GM10248 (cell line): ENCODE results near the gene NDUFB10.

Experiments used
- CTCF ChIA-PET: fragments of 300-600 bp; sonication (Branson Sonifier 250); formaldehyde crosslinking; extraction: SDS; loops from one replicate; lab custom pipeline; 2021; ENCODE audit warnings: antibody characterized with exemption; lab: Yijun Ruan, JAX
- POLR2A ChIA-PET: fragments of 350-650 bp; sonication (Branson Sonifier 250); formaldehyde crosslinking; extraction: SDS; loops from one replicate; lab custom pipeline; 2020; ENCODE audit warnings: antibody characterized with exemption; lab: Yijun Ruan, JAX
- DNase-seq: peaks from one replicate; pipeline ENCODE4 v3.0.0; 2012; ENCODE audit errors: extremely low spot score
- TF ChIP-seq, protein P1 (sequence below): IDR thresholded peaks from 2 replicates; pipeline ENCODE4 v1.5.1; 2012; ENCODE audit warnings: mild to moderate bottlenecking, low read depth; ENCODE audit errors: extremely low read depth, missing control alignments, control extremely low read depth

Gene NDUFB10

DNA sequence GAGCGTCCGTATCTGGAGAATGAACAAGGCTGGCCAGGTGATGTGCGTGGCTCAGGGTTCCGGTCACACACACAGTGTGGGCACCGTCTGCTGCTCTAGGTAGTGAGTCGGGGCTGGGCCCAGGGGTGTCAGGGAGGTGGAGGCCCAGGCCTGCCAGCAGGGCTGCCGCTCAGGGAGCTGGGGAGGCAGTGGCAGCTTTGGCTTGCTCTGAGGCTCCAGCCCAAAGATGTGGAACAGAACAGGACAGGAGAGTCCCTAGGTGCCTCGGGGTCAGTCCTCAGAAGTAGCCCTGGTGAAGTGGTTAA is 16.8 kb downstream of the NDUFB10 start:
- CTCF ChIA-PET: no interaction called here
- POLR2A ChIA-PET: interaction anchor here (0.6 to 2.7 kb wide), 3 partner anchors 11 to 293 kb away, joined by 3 to 19 read pairs (median 3); partner anchors contain the start of genes RNF151, RPS2 and TRAF7
- DNase-seq: no peak
- TF ChIP-seq, protein P1, sequence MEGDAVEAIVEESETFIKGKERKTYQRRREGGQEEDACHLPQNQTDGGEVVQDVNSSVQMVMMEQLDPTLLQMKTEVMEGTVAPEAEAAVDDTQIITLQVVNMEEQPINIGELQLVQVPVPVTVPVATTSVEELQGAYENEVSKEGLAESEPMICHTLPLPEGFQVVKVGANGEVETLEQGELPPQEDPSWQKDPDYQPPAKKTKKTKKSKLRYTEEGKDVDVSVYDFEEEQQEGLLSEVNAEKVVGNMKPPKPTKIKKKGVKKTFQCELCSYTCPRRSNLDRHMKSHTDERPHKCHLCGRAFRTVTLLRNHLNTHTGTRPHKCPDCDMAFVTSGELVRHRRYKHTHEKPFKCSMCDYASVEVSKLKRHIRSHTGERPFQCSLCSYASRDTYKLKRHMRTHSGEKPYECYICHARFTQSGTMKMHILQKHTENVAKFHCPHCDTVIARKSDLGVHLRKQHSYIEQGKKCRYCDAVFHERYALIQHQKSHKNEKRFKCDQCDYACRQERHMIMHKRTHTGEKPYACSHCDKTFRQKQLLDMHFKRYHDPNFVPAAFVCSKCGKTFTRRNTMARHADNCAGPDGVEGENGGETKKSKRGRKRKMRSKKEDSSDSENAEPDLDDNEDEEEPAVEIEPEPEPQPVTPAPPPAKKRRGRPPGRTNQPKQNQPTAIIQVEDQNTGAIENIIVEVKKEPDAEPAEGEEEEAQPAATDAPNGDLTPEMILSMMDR: no peak

DNA sequence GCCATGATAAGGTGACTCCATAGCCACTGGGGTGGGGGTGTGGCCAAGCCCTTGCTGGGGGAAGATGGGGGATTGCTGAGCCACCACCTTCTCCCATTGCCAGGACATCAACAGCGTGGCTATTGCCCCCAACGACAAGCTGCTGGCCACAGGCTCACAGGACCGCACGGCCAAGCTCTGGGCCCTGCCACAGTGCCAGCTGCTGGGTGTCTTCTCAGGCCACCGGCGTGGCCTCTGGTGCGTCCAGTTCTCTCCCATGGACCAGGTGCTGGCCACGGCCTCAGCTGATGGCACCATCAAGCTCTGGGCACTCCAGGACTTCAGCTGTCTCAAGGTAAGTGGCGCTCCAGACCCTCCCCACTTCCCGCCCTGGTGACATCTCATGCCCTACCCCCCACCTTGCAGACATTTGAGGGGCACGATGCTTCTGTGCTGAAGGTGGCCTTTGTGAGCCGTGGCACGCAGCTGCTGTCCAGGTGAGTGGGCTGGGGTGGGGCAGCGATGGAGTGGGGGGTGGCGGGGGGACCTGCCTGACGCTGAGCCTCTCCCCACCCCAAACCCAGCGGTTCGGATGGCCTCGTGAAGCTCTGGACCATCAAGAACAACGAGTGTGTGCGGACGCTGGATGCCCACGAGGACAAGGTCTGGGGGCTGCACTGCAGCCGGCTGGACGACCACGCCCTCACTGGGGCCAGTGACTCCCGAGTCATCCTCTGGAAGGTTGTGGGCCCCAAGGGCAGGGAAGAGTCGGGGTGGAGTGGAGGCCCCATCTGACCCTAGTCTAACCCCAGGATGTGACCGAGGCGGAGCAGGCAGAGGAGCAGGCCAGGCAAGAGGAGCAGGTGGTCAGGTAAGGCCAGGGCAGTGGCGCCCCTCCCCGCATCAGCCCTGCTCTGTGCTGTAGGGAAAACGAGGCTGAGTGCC is 17.9 kb downstream of the NDUFB10 start:
- ChIA-PET CTCF (no interaction called here), POLR2A (interaction anchor here (0.6 to 2.7 kb wide), 4 partner anchors 12 to 1625 kb away, joined by 3 to 19 read pairs (median 4); partner anchors contain the start of genes AXIN1, RNF151, RPS2 and TRAF7)
- TF ChIP-seq, protein P1: no peak
- no peak for DNase-seq

DNA sequence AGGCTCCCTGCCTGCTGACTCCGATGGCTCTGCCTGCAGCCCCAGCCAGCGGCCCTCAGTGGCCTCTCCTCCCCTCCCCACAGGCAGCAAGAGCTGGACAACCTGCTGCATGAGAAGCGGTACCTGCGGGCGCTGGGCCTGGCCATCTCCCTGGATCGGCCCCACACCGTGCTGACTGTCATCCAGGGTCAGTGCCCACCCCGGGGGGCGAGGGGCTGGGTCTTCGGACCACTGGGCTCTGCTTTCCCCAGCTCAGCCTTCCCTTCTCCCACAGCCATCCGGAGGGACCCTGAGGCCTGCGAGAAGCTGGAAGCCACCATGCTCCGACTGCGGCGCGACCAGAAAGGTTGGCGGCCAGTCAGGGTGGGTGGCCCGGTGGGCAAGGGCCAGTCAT is 18.5 kb downstream of the NDUFB10 start:
- DNase-seq: no peak
- ChIA-PET CTCF (no interaction called here), POLR2A (interaction anchor here (0.9 to 1.7 kb wide), 2 partner anchors 13 to 177 kb away, joined by 3 to 7 read pairs; partner anchors contain the start of genes RPS2 and TRAF7)
- TF ChIP-seq, protein P1: no peak

DNA sequence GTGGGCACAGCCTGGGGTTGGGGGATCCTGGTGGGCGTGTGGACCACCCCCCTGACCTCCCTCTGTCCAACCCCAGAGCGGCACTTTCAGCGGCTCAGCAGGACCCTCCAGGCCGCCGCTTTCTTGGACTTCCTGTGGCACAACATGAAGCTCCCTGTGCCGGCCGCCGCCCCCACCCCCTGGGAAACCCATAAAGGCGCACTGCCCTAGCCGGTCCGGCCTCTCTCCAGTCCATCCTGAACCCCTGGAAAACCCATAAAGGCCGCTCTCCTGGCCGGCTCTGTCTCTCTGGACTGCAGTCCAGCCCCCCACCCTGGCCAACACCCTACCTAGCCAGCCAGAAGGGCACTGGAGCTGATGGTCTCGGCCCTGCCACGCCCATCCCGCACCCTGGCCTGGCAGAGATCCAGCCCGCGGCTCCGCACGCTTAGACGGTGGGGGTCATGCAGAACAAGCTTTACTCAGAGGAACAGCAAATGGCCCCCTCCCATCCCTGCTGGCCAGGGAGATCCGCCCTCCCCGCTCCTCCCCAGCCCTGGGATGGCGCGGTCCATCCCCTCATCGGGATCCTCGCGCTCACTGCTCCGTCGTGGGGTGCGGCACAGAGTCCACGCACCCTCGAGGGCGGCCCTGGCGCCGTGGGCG is 19.3 kb downstream of the NDUFB10 start:
- DNase-seq: no peak
- POLR2A ChIA-PET: interaction anchor here (0.9 to 1.7 kb wide), 2 partner anchors 14 to 177 kb away, joined by 3 to 7 read pairs; partner anchors contain the start of genes RPS2 and TRAF7
- CTCF ChIA-PET: no interaction called here
- TF ChIP-seq, protein P1: no peak

DNA sequence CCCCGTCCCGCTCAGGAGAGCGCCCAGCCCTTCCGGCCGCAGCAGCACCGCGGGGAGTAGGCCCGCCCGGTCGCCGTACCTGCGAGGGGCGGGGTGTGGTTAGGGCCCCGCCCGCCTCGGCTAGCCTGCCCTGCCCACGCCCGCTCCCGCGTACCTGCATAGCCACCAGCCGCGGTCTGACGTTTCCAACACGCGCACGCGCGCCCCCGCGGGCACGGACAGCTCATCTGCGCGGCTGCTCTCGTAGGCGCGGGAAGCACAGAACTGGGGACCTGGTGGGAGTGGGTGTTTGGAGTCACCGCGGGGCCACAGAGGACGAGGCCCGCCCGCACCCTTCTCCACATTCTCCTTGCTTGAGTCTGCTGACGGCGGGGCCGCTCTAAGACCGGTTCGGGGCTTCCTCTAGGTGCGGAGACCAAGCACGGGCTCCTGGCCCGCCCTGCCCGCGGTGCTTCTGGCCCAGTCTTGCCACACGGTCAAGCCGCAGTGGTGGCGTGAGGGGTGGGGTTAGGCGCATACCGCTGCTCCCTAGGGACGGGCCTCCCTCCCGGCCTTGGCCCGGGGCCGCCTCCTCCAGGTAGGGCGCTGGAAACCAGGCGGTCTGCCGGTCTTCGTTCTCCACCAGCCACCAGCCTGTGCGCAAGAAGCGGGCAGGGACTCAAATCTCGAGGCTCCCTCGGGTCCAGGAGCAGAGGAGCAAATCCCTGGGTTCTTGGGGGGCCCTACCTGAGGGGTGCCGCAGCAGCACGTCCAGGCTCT is 20.1 kb downstream of the NDUFB10 start:
- TF ChIP-seq, protein P1: no peak
- CTCF ChIA-PET: no interaction called here
- DNase-seq: no peak
- POLR2A ChIA-PET: interaction anchor here (1.7 kb wide), 1 partner anchor 14 kb away, joined by 7 read pairs; the partner anchor contains the start of gene RPS2
